Stimulated activated CD8-positive, alpha-beta memory T cell treated with anti-CD3 and anti-CD28 coated beads, Interleukin-15, amount 100 ng/mL, for 1 hour (primary cell): Measurements from ENCODE around the gene DEFB114.

Experiments
- DNase-seq: peaks from one replicate; pipeline ENCODE4 v3.0.0-alpha.2; 2020; ENCODE audit warnings: low read depth

The DEFB114 gene

GRCh38 chr6:49935387-49935786 is 28.6 kb downstream of the DEFB114 start:
- no peak for DNase-seq

GRCh38 chr6:49934770-49935169 is 29.2 kb downstream of the DEFB114 start:
- DNase-seq = no peak

- no peak for DNase-seq
Observed at GRCh38 chr6:49933526-49933925, 30.4 kb downstream of the DEFB114 start.

- DNase-seq = no peak
Observed at GRCh38 chr6:49929340-49929739, 34.6 kb downstream of the DEFB114 start.

GRCh38 chr6:49923826-49924225 is 40.1 kb downstream of the DEFB114 start:
- DNase-seq = no peak

GRCh38 chr6:49919935-49920644 is 43.9 kb downstream of the DEFB114 start:
- no peak for DNase-seq

- no peak for DNase-seq
Observed at GRCh38 chr6:49919261-49919660, 44.7 kb downstream of the DEFB114 start.

GRCh38 chr6:49918787-49919186 is 45.2 kb downstream of the DEFB114 start:
- no peak for DNase-seq

GRCh38 chr6:49915035-49915434 is 48.9 kb downstream of the DEFB114 start:
- no peak for DNase-seq

- no peak for DNase-seq
Observed at GRCh38 chr6:49913636-49914375, 50.2 kb downstream of the DEFB114 start.

- no peak for DNase-seq
Observed at GRCh38 chr6:49912196-49912595, 51.8 kb downstream of the DEFB114 start.

GRCh38 chr6:49911252-49911651 is 52.7 kb downstream of the DEFB114 start:
- DNase-seq = no peak
